Muscle layer of duodenum (tissue), 2 donors: ENCODE measurements around the gene RPP38.

Experiments used
- H3K27ac ChIP-seq: one replicate; pipeline ENCODE4 v1.7.0; 2013; ENCODE audit warnings: mild to moderate bottlenecking, low read length
- H3K27me3 ChIP-seq: one replicate; pipeline ENCODE4 v1.7.0; 2013; ENCODE audit warnings: low read depth, mild to moderate bottlenecking, control low read depth, low read length
- H3K36me3 ChIP-seq, 2 donors: one replicate each; pipeline ENCODE4 v1.7.0; 2013; ENCODE audit warnings: low read length in 2 of 2, control low read depth in 1 of 2, mild to moderate bottlenecking in 1 of 2; ENCODE audit not compliant: insufficient read depth in 2 of 2, control insufficient read depth in 1 of 2
- H3K4me1 ChIP-seq, 2 donors: one replicate each; pipeline ENCODE4 v1.7.0; 2013; ENCODE audit warnings: low read length in 2 of 2, mild to moderate bottlenecking in 2 of 2, control low read depth in 1 of 2, moderate library complexity in 1 of 2; ENCODE audit not compliant: insufficient read depth in 2 of 2, control insufficient read depth in 1 of 2
- H3K4me3 ChIP-seq, 2 donors: one replicate each; pipeline ENCODE4 v1.7.0; 2013; ENCODE audit warnings: low read length in 2 of 2, low read depth in 1 of 2, mild to moderate bottlenecking in 1 of 2
- H3K9me3 ChIP-seq, 2 donors: one replicate each; pipeline ENCODE4 v1.7.0; 2013; ENCODE audit warnings: low read length in 2 of 2, control low read depth in 1 of 2, mild to moderate bottlenecking in 1 of 2; ENCODE audit not compliant: control insufficient read depth in 1 of 2
- donor health status: healthy.

RPP38 gene

GRCh38 chr10:15116225-15116624 lies 19.1 kb downstream of the RPP38 start:
- Histone ChIP-seq H3K4me1 (no peaks in the 10 kb centered on the region), H3K4me3 (no peak overlapping the region), H3K27ac (no peak overlapping the region), H3K9me3 (no peaks in the 10 kb centered on the region), H3K27me3 (no peaks in the 10 kb centered on the region), H3K36me3 (peaks cover 18 to 48% of the 10 kb centered on the region in 2 donors)

- Histone ChIP-seq H3K4me1 (no peaks in the 10 kb centered on the region), H3K4me3 (no peak overlapping the region), H3K27me3 (no peaks in the 10 kb centered on the region), H3K9me3 (no peaks in the 10 kb centered on the region), H3K36me3 (peaks cover 14 to 38% of the 10 kb centered on the region in 2 donors), H3K27ac (no peak overlapping the region)
Observed at GRCh38 chr10:15118615-15119014, 21.5 kb downstream of the RPP38 start.

GRCh38 chr10:15120523-15120922 lies 23.4 kb downstream of the RPP38 start:
- Histone ChIP-seq H3K4me1 (no peaks in the 10 kb centered on the region), H3K36me3 (peaks cover 19 to 39% of the 10 kb centered on the region in 2 donors), H3K9me3 (no peaks in the 10 kb centered on the region), H3K27ac (no peak overlapping the region), H3K4me3 (no peak overlapping the region), H3K27me3 (no peaks in the 10 kb centered on the region)

GRCh38 chr10:15121707-15122106 lies 24.6 kb downstream of the RPP38 start:
- Histone ChIP-seq H3K4me3 (no peak overlapping the region), H3K4me1 (no peaks in the 10 kb centered on the region), H3K27ac (no peak overlapping the region), H3K9me3 (no peaks in the 10 kb centered on the region), H3K27me3 (no peaks in the 10 kb centered on the region), H3K36me3 (peaks cover 19 to 41% of the 10 kb centered on the region in 2 donors)

- Histone ChIP-seq H3K4me3 (no peak overlapping the region), H3K27me3 (no peaks in the 10 kb centered on the region), H3K4me1 (no peaks in the 10 kb centered on the region), H3K27ac (no peak overlapping the region), H3K9me3 (no peaks in the 10 kb centered on the region), H3K36me3 (peaks cover 15 to 33% of the 10 kb centered on the region in 2 donors)
Observed at GRCh38 chr10:15122477-15123030, 25.4 kb downstream of the RPP38 start.

GRCh38 chr10:15123749-15124184 lies 26.6 kb downstream of the RPP38 start:
- Histone ChIP-seq H3K27ac (no peak overlapping the region), H3K4me3 (no peak overlapping the region), H3K27me3 (no peaks in the 10 kb centered on the region), H3K36me3 (peaks cover 15 to 31% of the 10 kb centered on the region in 2 donors), H3K9me3 (no peaks in the 10 kb centered on the region), H3K4me1 (no peaks in the 10 kb centered on the region)

GRCh38 chr10:15124190-15124589 lies 27.0 kb downstream of the RPP38 start:
- Histone ChIP-seq H3K27me3 (no peaks in the 10 kb centered on the region), H3K27ac (no peak overlapping the region), H3K4me3 (no peak overlapping the region), H3K9me3 (no peaks in the 10 kb centered on the region), H3K36me3 (peaks cover 12 to 28% of the 10 kb centered on the region in 2 donors), H3K4me1 (no peaks in the 10 kb centered on the region)

GRCh38 chr10:15124908-15125307 lies 27.8 kb downstream of the RPP38 start:
- Histone ChIP-seq H3K4me1 (no peaks in the 10 kb centered on the region), H3K9me3 (no peaks in the 10 kb centered on the region), H3K27me3 (no peaks in the 10 kb centered on the region), H3K36me3 (peaks cover 9 to 26% of the 10 kb centered on the region in 2 donors), H3K27ac (no peak overlapping the region), H3K4me3 (no peak overlapping the region)

GRCh38 chr10:15131330-15131729 lies 34.2 kb downstream of the RPP38 start:
- H3K27ac ChIP-seq, result no peak overlapping the region
- peaks cover 24 to 45% of the 10 kb centered on the region in 2 donors for H3K36me3 ChIP-seq
- no peak overlapping the region for H3K4me3 ChIP-seq
- H3K27me3 ChIP-seq, result no peaks in the 10 kb centered on the region
- no peaks in the 10 kb centered on the region for H3K4me1 ChIP-seq
- H3K9me3 ChIP-seq, result no peaks in the 10 kb centered on the region

GRCh38 chr10:15136129-15137035 lies 39.2 kb downstream of the RPP38 start:
- Histone ChIP-seq H3K36me3 (peaks cover 28 to 40% of the 10 kb centered on the region in 2 donors), H3K27me3 (no peaks in the 10 kb centered on the region), H3K9me3 (no peaks in the 10 kb centered on the region), H3K4me3 (no peak overlapping the region), H3K4me1 (no peaks in the 10 kb centered on the region), H3K27ac (no peak overlapping the region)

GRCh38 chr10:15137036-15137359 lies 39.8 kb downstream of the RPP38 start:
- H3K9me3 ChIP-seq, result no peaks in the 10 kb centered on the region
- H3K4me3 ChIP-seq, result no peak overlapping the region
- H3K36me3 ChIP-seq, result peaks cover 28 to 36% of the 10 kb centered on the region in 2 donors
- H3K4me1 ChIP-seq, result no peaks in the 10 kb centered on the region
- H3K27ac ChIP-seq, result no peak overlapping the region
- H3K27me3 ChIP-seq, result no peaks in the 10 kb centered on the region
